ENCODE data around the gene P2RY6.

GRCh38 chr11:73314117-73314961, 42.2 kb downstream of the P2RY6 start:
- TF ChIP-seq CTCF (conservative IDR thresholded peaks at IDR 0.05; ENCODE audit: low read depth, low read length) (no peak), MAZ (IDR thresholded peaks at IDR 0.05; ENCODE audit: borderline replicate concordance, low read depth, low read length) (no peak), POLR2A (IDR thresholded peaks at IDR 0.05; ENCODE audit: low read depth, low read length) (no peak)

Measured in IMR-90 (cell line).